MCF 10A (cell line): ENCODE data around the gene FAM111A. TPM values are rescaled to one million over a fixed set of nuclear protein-coding genes. Genes with fewer than 3 reads are reported as not detected.

ENCODE experiments used
- BruUV-seq: library from RNA; stranded (reverse); fragments of 400-500 nt; replicated peaks from 2 replicates; lab custom pipeline; 2021; lab: Mats Ljungman, UMichigan
- CTCF ChIA-PET: fragments of 300-600 bp; sonication (Branson Sonifier 250); formaldehyde crosslinking; extraction: SDS; loops from one replicate; lab custom pipeline; 2021; ENCODE audit warnings: antibody characterized with exemption, inconsistent platforms; lab: Yijun Ruan, JAX
- POLR2A ChIA-PET: fragments of 300-600, 350-650 bp; sonication (Branson Sonifier 250); formaldehyde crosslinking; extraction: SDS; loops from one replicate; lab custom pipeline; 2020; ENCODE audit warnings: antibody characterized with exemption, inconsistent platforms; lab: Yijun Ruan, JAX
- DNase-seq: peaks from one replicate; pipeline ENCODE4 v3.0.0-alpha.2; 2018; ENCODE audit not compliant: unreplicated experiment
- H3K27ac Mint-ChIP-seq: one replicate; pipeline ENCODE4 v1.8.0; 2022; ENCODE audit warnings: mild to moderate bottlenecking, low read depth, mixed read lengths; ENCODE audit not compliant: unreplicated experiment
- H3K27me3 Mint-ChIP-seq: one replicate; pipeline ENCODE4 v1.8.0; 2022; ENCODE audit warnings: mixed read lengths; ENCODE audit not compliant: insufficient read depth, unreplicated experiment
- H3K36me3 Mint-ChIP-seq: one replicate; pipeline ENCODE4 v1.8.0; 2022; ENCODE audit warnings: mild to moderate bottlenecking, moderate library complexity, mixed read lengths; ENCODE audit not compliant: insufficient read depth, unreplicated experiment
- H3K4me1 Mint-ChIP-seq: one replicate; pipeline ENCODE4 v1.8.0; 2022; ENCODE audit warnings: mixed read lengths; ENCODE audit not compliant: insufficient read depth, unreplicated experiment
- H3K4me3 Mint-ChIP-seq: one replicate; pipeline ENCODE4 v1.8.0; 2022; ENCODE audit warnings: mild to moderate bottlenecking, moderate library complexity, mixed read lengths; ENCODE audit not compliant: unreplicated experiment
- H3K9me3 Mint-ChIP-seq: one replicate; pipeline ENCODE4 v1.8.0; 2022; ENCODE audit warnings: mixed read lengths; ENCODE audit not compliant: unreplicated experiment
- CTCF ChIP-seq: fragments of 200-600 bp; IDR thresholded peaks from one replicate; pipeline ENCODE4 v1.8.0; 2022; ENCODE audit warnings: antibody characterized with exemption, mild to moderate bottlenecking; ENCODE audit not compliant: unreplicated experiment
- intact Hi-C: fragments of 100-400 bp; cut with micrococcal nuclease; formaldehyde crosslinking; loops from 2 replicates; pipeline ENCODE4 v1.14.1; 2022
- total RNA-seq: library from RNA; stranded (reverse); gene quantifications from 2 replicates; pipeline ENCODE4 v1.2.3, GENCODE V29; 2022

FAM111A gene
- total RNA-seq, 1 experiment from 2014 or later: 27.7 TPM

GRCh38 chr11:59201353-59201752 lies 58.7 kb downstream of the FAM111A start:
- TF ChIP-seq CTCF: peak; percentile 14
- Mint-ChIP-seq H3K27ac (peak overlapping the region; percentile 73), H3K27me3 (no peaks in the 10 kb centered on the region), H3K4me3 (no peak overlapping the region), H3K36me3 (peaks cover 34% of the 10 kb centered on the region), H3K9me3 (no peaks in the 10 kb centered on the region), H3K4me1 (peaks cover 19% of the 10 kb centered on the region)
- intact Hi-C loops: no loop called here
- BruUV-seq: no TSS peak
- ChIA-PET CTCF (interaction anchor here (0.7 to 11.8 kb wide), 12 partner anchors 9 to 228 kb away, joined by 3 to 530 read pairs (median 5); partner anchors contain the start of genes DTX4 and MPEG1), POLR2A (interaction anchor here (1.8 to 1.9 kb wide), 2 partner anchors 28 to 30 kb away, joined by 6 to 10 read pairs; partner anchors contain the start of gene DTX4)
- peak; percentile 41 for DNase-seq

Other genes starting within 250 kb of the FAM111A start
- not detected in 2 replicates for gene GLYATL1, start 203.4 kb upstream of the FAM111A start, total RNA-seq
- not detected in 2 replicates for gene GLYATL1B, start 56.5 kb upstream of the FAM111A start, total RNA-seq
- 0.74 and 1.6 TPM in 2 replicates for gene FAM111B, start 35.6 kb upstream of the FAM111A start, total RNA-seq
- gene DTX4, start 29.3 kb downstream of the FAM111A start, total RNA-seq: 3.4 and 4.2 TPM in 2 replicates
- gene MPEG1, start 70.1 kb downstream of the FAM111A start, total RNA-seq: not detected in 2 replicates
- gene OR5AN1, start 216.0 kb downstream of the FAM111A start, total RNA-seq: not detected in 2 replicates